ENCODE results near the gene CEP85. TPM values are rescaled to one million over a fixed set of nuclear protein-coding genes. Genes with fewer than 3 reads are reported as not detected.
"Not testable (repeated sequence)": the region's sequence is repeated elsewhere in the genome, so short reads cannot be mapped to it uniquely, and the experiment has no call there.

CEP85 gene
- total RNA-seq, 2 experiments from 2014 or later, result 32.8 to 33.7 TPM

DNA sequence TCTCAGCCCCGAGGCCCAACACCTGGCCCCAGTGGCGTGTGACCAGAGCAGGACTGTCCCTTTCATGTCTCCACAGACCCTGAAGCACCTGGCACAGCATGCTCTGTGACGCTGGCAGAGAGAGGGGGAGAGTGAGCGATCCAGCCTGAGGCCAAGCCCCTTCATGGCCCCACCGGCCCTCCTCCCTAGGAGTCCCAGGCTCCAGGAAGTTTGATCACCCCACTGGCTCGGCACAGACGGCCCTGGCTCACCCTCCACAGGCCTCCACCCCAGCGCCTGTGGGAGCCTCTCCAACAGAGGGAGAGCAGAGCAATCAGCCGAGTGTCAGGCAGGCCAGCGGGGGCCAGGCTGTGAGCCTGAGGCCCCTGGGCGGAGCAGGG lies 56.9 kb downstream of the CEP85 start:
- H3K36me3 Mint-ChIP-seq (ENCODE audit: low read depth), result peaks cover 16% of the 10 kb centered on the region
- DNase-seq (no peak), ATAC-seq (no peak)
- H3K27ac Mint-ChIP-seq, result peak overlapping the region; percentile 98
- H3K4me3 Mint-ChIP-seq, result no peak overlapping the region
- peaks cover 64% of the 10 kb centered on the region for H3K4me1 Mint-ChIP-seq (ENCODE audit: low read depth)
- intact Hi-C loops (cut with micrococcal nuclease), result no loop called here
- TF ChIP-seq, protein P1, sequence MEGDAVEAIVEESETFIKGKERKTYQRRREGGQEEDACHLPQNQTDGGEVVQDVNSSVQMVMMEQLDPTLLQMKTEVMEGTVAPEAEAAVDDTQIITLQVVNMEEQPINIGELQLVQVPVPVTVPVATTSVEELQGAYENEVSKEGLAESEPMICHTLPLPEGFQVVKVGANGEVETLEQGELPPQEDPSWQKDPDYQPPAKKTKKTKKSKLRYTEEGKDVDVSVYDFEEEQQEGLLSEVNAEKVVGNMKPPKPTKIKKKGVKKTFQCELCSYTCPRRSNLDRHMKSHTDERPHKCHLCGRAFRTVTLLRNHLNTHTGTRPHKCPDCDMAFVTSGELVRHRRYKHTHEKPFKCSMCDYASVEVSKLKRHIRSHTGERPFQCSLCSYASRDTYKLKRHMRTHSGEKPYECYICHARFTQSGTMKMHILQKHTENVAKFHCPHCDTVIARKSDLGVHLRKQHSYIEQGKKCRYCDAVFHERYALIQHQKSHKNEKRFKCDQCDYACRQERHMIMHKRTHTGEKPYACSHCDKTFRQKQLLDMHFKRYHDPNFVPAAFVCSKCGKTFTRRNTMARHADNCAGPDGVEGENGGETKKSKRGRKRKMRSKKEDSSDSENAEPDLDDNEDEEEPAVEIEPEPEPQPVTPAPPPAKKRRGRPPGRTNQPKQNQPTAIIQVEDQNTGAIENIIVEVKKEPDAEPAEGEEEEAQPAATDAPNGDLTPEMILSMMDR (IDR thresholded peaks at IDR 0.05), result no peak
- no peaks in the 10 kb centered on the region for H3K9me3 Mint-ChIP-seq
- ChIA-PET CTCF (interaction anchor here (1.2 to 10.4 kb wide), 8 partner anchors 15 to 126 kb away, joined by 3 to 227 read pairs (median 8); partner anchors contain the start of genes CD52, CEP85, UBXN11 and ZNF593), POLR2A (interaction anchor here (0.7 to 19.5 kb wide), 5 partner anchors 8 to 27 kb away, joined by 3 to 284 read pairs (median 44); partner anchors contain the start of genes CD52, SH3BGRL3 and UBXN11)
- no peaks in the 10 kb centered on the region for H3K27me3 Mint-ChIP-seq

DNA sequence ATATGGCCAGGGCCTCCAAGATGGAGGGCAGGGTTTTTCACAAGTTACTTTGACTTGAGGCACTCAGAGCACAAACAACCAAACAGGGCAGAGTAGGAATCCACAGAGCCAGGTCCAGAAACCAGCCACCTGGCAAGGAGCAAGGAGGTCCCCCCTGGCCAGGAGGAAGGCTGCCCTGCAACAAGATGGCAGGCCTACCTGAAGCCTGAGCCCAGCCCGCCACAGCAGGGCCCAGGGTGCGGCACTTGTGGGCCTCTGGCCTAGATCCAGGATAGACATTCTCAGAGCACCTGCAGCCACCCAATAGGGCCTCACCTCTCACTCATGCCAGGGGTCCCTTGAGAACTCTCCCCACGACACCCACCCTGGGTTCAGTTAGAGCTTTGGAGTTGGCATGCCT lies 57.4 kb downstream of the CEP85 start:
- peaks cover 13% of the 10 kb centered on the region for H3K36me3 Mint-ChIP-seq (ENCODE audit: low read depth)
- no peaks in the 10 kb centered on the region for H3K9me3 Mint-ChIP-seq
- DNase-seq (no peak), ATAC-seq (no peak)
- ChIA-PET POLR2A (interaction anchor here (0.7 to 19.5 kb wide), 5 partner anchors 8 to 27 kb away, joined by 3 to 284 read pairs (median 5); partner anchors contain the start of genes CD52, SH3BGRL3 and UBXN11), CTCF (interaction anchor here (1.2 to 10.4 kb wide), 4 partner anchors 16 to 126 kb away, joined by 3 to 227 read pairs (median 7); partner anchors contain the start of genes CD52 and UBXN11)
- TF ChIP-seq, protein P1 (IDR thresholded peaks at IDR 0.05), result no peak
- intact Hi-C loops (cut with micrococcal nuclease), result no loop called here
- peaks cover 58% of the 10 kb centered on the region for H3K4me1 Mint-ChIP-seq (ENCODE audit: low read depth)
- peak overlapping the region; percentile 98 for H3K27ac Mint-ChIP-seq
- no peak overlapping the region for H3K4me3 Mint-ChIP-seq
- H3K27me3 Mint-ChIP-seq, result no peaks in the 10 kb centered on the region

DNA sequence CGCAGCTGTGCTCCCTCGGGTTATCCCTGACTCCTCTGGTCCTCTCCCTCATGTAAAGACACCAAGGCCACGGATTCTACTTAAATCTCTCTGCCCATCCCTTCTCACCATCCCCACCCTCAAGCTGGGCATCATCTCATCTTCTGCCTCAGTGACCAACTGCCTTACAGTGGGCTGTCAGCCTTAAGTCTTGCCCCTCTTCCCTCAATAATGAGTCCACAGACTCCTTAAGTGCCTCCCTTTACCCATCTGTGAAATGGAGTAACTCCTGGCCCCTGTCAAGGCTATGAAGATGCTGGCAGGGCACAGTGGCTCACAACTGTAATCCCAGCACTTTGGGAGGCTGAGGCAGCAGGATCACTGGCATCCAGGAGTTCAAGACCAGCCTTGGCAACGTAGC lies 57.9 kb downstream of the CEP85 start:
- TF ChIP-seq, protein P1 (IDR thresholded peaks at IDR 0.05), result no peak
- no peak overlapping the region for H3K4me3 Mint-ChIP-seq
- CTCF ChIA-PET, result interaction anchor here (1.0 to 10.4 kb wide), 3 partner anchors 16 to 125 kb away, joined by 3 to 227 read pairs (median 10); partner anchors contain the start of gene CD52
- H3K9me3 Mint-ChIP-seq, result no peaks in the 10 kb centered on the region
- H3K4me1 Mint-ChIP-seq (ENCODE audit: low read depth), result peaks cover 55% of the 10 kb centered on the region
- POLR2A ChIA-PET, result interaction anchor here (1.5 to 19.5 kb wide), 4 partner anchors 7 to 26 kb away, joined by 3 to 284 read pairs (median 24); partner anchors contain the start of genes CD52, SH3BGRL3 and UBXN11
- no peak for ATAC-seq
- H3K27ac Mint-ChIP-seq, result peak overlapping the region; percentile 98
- intact Hi-C loops (cut with micrococcal nuclease), result no loop called here
- peaks cover 13% of the 10 kb centered on the region for H3K36me3 Mint-ChIP-seq (ENCODE audit: low read depth)
- DNase-seq, result no peak
- H3K27me3 Mint-ChIP-seq, result no peaks in the 10 kb centered on the region

DNA sequence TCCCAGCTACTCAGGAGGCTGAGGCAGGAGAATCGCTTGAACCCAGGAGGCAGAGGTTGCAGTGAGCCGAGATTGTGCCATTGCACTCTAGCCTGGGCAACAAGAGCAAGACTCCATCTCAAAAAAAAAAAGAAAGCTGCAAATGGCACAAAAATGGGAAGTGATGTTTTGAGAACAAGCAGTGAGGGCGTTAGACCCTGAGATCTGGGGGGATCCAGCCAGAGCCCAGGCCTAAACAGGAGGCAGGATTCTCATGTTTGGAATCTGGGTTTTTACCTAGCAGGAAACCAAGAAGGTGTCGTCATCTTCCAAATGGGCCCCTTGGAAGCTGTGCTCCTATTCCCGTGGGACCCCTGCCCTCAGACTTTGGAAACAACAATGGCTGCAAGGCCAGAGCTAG lies 58.7 kb downstream of the CEP85 start:
- H3K4me1 Mint-ChIP-seq (ENCODE audit: low read depth), result peaks cover 47% of the 10 kb centered on the region
- peak overlapping the region; percentile 52 for H3K27ac Mint-ChIP-seq
- intact Hi-C loops (cut with micrococcal nuclease); DNase-seq; H3K27me3 Mint-ChIP-seq; H3K4me3 Mint-ChIP-seq; H3K9me3 Mint-ChIP-seq; ATAC-seq: not testable (repeated sequence)
- peaks cover 13% of the 10 kb centered on the region for H3K36me3 Mint-ChIP-seq (ENCODE audit: low read depth)
- ChIA-PET POLR2A (interaction anchor here (1.6 to 19.5 kb wide), 3 partner anchors 6 to 25 kb away, joined by 5 to 284 read pairs (median 44); partner anchors contain the start of genes CD52 and UBXN11), CTCF (interaction anchor here (1.0 to 10.4 kb wide), 3 partner anchors 17 to 124 kb away, joined by 3 to 227 read pairs (median 10); partner anchors contain the start of gene CD52)

DNA sequence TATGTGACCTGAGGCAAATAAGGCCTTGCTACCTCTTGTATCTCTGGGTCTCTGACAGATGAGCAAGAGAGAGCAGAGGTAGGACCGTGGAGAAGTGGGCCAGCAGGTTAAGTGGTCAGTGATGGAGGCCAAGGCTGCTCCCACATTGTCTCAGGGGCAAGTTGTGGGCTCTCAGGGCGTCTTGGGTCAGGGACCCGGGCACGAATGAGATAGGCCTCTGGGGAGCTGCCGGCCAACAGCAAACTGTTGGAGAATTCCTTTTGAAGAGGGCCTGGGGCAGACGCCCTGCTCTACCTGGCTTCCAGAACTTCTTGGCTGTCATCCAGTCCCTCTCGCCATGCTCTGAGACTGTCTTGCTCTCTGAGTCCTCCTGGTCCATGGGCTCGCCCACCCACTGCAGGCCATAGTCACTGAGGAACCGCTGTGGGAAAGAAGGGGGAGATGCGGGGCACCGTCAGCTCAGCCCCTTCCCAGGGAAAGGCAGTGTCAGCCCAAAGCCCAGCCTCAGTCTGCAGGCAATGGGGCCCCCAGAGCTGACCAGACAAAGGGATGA lies 60.0 kb downstream of the CEP85 start:
- no peak for ATAC-seq
- Mint-ChIP-seq H3K27ac (no peak overlapping the region), H3K4me3 (no peak overlapping the region), H3K4me1 (ENCODE audit: low read depth) (peaks cover 34% of the 10 kb centered on the region), H3K27me3 (no peaks in the 10 kb centered on the region), H3K9me3 (no peaks in the 10 kb centered on the region), H3K36me3 (ENCODE audit: low read depth) (peaks cover 13% of the 10 kb centered on the region)
- TF ChIP-seq, protein P1 (IDR thresholded peaks at IDR 0.05), result no peak
- no peak for DNase-seq
- intact Hi-C loops (cut with micrococcal nuclease), result no loop called here
- ChIA-PET CTCF (no interaction called here), POLR2A (interaction anchor here (1.3 to 1.7 kb wide), 2 partner anchors 14 to 24 kb away, joined by 4 read pairs; partner anchors contain the start of genes CD52 and SH3BGRL3)

Measured in activated CD8-positive, alpha-beta T cell treated with anti-CD3 and anti-CD28 coated beads for 36 hours (primary cell).